Stimulated activated CD8-positive, alpha-beta memory T cell treated with anti-CD3 and anti-CD28 coated beads, Interleukin-7, amount 100 ng/mL, for 4 hours (primary cell): ENCODE measurements around the gene CD109.

Source experiments
- DNase-seq, 2 donors: peaks; one replicate each; pipeline ENCODE4 v3.0.0-alpha.2; 2020; ENCODE audit warnings: low read depth in 2 of 2

CD109 gene

GRCh38 chr6:73857341-73857890 is 161.4 kb downstream of the CD109 start:
- no peak for DNase-seq

- DNase-seq = no peak
Measured at GRCh38 chr6:73858376-73858775, 162.4 kb downstream of the CD109 start.

GRCh38 chr6:73860303-73860702 is 164.3 kb downstream of the CD109 start:
- DNase-seq = no peak

GRCh38 chr6:73866305-73866704 is 170.3 kb downstream of the CD109 start:
- DNase-seq = no peak

GRCh38 chr6:73867411-73867810 is 171.4 kb downstream of the CD109 start:
- DNase-seq = no peak

GRCh38 chr6:73870907-73871306 is 174.9 kb downstream of the CD109 start:
- DNase-seq = no peak

GRCh38 chr6:73873081-73873480 is 177.1 kb downstream of the CD109 start:
- DNase-seq = no peak
